Measurements from ENCODE around the gene MPP1. TPM values are rescaled to one million over a fixed set of nuclear protein-coding genes. Genes with fewer than 3 reads are reported as not detected.

The MPP1 gene
- total and polyA plus RNA-seq, 2 donors (not counting 3 experiments of a cell fraction or from before 2014, with no cell fraction given), result 22.1 to 32.3 TPM

DNA sequence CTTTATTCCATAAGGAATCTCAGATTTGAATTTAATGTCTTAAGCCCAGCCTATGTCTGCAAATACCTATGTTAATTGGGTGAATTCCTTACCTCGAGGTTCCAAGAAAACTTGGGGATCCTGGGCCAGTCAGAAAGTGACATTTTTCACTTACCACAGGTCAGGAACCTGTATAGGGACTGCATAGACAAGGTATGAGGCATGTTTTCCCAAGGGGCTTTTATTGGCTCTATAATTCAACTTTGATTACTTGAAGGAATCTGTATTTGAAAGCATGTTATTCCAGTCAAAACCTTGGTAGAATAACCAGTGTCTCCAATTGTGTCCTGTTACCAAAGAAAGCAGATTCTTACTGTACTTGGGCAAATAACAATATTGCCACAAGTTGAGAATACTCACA, 8.5 kb upstream of the MPP1 start:
- POLR2A ChIA-PET, result no interaction called here
- no peaks in the 10 kb centered on the region for H3K36me3 ChIP-seq (ENCODE audit: control insufficient read depth in 2 of 2, extremely low read depth in 1 of 2, insufficient read depth in 2 of 2, low read length in 2 of 2)
- TF ChIP-seq MYC (IDR thresholded peaks at IDR 0.05; ENCODE audit: low read depth, low read length) (no peak), POLR2A (IDR thresholded peaks at IDR 0.05; ENCODE audit: low read depth, low read length) (no peak), CTCF (IDR thresholded peaks at IDR 0.05; ENCODE audit: extremely low read depth in 1 of 2, insufficient read depth in 1 of 2, low read depth in 1 of 2, low read length in 2 of 2) (no peak), GATA2 (IDR thresholded peaks at IDR 0.05; ENCODE audit: insufficient read depth, insufficient read length, low read depth, low read length) (no peak), MAX (IDR thresholded peaks at IDR 0.05; ENCODE audit: insufficient read depth, insufficient read length) (no peak), POLR2AphosphoS5 (IDR thresholded peaks at IDR 0.05; ENCODE audit: insufficient read depth, low read depth, low read length) (no peak), EZH2 (IDR thresholded peaks at IDR 0.05; ENCODE audit: borderline replicate concordance, low read depth, low read length, severe bottlenecking) (no peak), FOS (IDR thresholded peaks at IDR 0.05; ENCODE audit: borderline replicate concordance, insufficient read depth, low read length) (no peak), JUN (IDR thresholded peaks at IDR 0.05; ENCODE audit: borderline replicate concordance, insufficient read depth, insufficient read length, low read depth) (no peak)

More for the DNA sequence above, 8.5 kb upstream of the MPP1 start:
- CTCF ChIA-PET, result no interaction called here
- no peak overlapping the region for H2AFZ ChIP-seq (ENCODE audit: low read depth, low read length)
- dilution Hi-C loops (cut with MboI; ENCODE audit: extremely low pct_ligation_motif_present, low sequenced_read_pairs) (no loop called here), intact Hi-C loops (cut with micrococcal nuclease) (no loop called here)
- no peaks in the 10 kb centered on the region for H3K9me3 ChIP-seq (replicated peaks; ENCODE audit: control insufficient read depth, insufficient read depth, low read length)
- BruUV-seq (replicated peaks), result no TSS peak
- FAIRE-seq (no peak), DNase-seq (ENCODE audit: low read depth, low spot score) (no peak)
- H3K79me2 ChIP-seq (ENCODE audit: control insufficient read depth, insufficient read depth, low read length), result no peaks in the 10 kb centered on the region
- no peak overlapping the region for H3K27ac ChIP-seq (ENCODE audit: insufficient read depth, low read depth, low read length)
- H3K4me2 ChIP-seq (ENCODE audit: insufficient read depth, low read length), result no peak overlapping the region
- H3K4me1 ChIP-seq (ENCODE audit: control insufficient read depth, extremely low read depth, insufficient read depth, low read length), result no peaks in the 10 kb centered on the region
- H3K4me3 ChIP-seq (replicated peaks in 1 of 3; ENCODE audit: insufficient read depth in 1 of 3, low read depth in 1 of 3, low read length in 3 of 3), result no peak overlapping the region
- H3K9ac ChIP-seq (replicated peaks; ENCODE audit: extremely low read depth, insufficient read depth, low read length), result no peak overlapping the region
- no peaks in the 10 kb centered on the region for H3K9me1 ChIP-seq (replicated peaks; ENCODE audit: control insufficient read depth, extremely low read depth, insufficient read depth, low read length)
- no peaks in the 10 kb centered on the region for H3K27me3 ChIP-seq (ENCODE audit: control insufficient read depth in 2 of 2, insufficient read depth in 2 of 2, low read length in 2 of 2)
- H4K20me1 ChIP-seq (replicated peaks; ENCODE audit: control insufficient read depth, extremely low read depth, insufficient read depth, low read length), result no peaks in the 10 kb centered on the region
